Measurements from ENCODE around the gene CRYBG2.

CRYBG2 gene

DNA sequence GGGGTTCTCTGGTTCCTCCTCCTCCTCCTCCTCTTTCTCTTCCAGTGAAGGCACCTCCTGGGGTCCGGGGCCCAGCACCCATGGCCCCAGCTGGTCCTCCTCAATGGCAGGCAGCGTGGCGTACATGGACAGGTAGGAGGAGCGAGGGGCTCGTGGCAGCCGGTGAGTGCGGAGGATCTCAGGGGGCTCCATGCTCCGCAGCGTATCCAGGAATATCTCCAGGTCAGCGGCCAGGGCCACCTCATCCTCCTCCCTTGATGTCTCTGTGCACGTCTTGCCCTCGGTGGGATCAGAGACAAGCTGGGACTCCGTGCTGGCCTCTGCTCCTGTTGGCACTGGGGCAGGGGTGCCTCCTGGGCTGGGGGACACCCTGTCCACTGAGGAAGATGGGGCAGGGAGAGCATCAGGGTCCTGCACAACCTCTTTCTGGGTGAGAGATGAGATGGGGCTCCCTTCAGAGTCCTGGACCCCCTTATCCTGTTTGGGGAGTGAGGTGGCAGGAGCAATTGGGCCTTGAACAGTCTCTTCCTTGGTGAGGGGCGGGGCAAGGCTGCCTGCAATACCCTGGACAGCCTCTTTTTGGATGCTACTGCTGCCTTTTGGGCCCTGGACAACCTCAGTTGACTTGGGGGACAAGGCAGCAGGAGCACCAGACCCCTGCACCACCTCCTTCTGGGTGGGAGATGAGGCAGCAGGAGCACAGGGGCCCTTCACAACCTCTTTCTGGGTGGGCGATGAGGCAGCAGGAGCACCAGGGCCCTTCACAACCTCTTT lies 9.6 kb downstream of the CRYBG2 start:
- TF ChIP-seq, protein P1, sequence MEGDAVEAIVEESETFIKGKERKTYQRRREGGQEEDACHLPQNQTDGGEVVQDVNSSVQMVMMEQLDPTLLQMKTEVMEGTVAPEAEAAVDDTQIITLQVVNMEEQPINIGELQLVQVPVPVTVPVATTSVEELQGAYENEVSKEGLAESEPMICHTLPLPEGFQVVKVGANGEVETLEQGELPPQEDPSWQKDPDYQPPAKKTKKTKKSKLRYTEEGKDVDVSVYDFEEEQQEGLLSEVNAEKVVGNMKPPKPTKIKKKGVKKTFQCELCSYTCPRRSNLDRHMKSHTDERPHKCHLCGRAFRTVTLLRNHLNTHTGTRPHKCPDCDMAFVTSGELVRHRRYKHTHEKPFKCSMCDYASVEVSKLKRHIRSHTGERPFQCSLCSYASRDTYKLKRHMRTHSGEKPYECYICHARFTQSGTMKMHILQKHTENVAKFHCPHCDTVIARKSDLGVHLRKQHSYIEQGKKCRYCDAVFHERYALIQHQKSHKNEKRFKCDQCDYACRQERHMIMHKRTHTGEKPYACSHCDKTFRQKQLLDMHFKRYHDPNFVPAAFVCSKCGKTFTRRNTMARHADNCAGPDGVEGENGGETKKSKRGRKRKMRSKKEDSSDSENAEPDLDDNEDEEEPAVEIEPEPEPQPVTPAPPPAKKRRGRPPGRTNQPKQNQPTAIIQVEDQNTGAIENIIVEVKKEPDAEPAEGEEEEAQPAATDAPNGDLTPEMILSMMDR (IDR thresholded peaks at IDR 0.05; ENCODE audit: low read depth, low read length, missing control alignments): no peak

DNA sequence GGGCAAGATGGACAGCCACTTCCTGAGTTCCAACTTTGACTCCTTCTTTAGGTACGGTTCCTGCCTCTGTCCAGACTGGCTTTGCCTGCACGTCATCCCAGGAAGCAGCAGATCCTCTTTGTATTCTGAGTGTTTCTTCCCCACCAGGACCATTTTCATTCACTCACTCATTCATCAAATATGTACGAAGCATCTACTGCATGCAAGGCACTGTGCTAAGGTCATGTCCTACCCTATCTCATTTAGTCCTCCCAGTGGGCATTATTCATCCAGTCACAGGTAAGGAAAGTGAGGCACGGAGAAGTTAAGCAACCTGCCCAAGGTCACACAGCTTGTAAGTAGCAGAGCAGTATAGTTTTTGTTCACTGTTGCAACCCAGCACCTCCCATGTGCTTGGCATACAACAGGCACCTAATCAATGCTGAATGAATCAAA lies 13.9 kb downstream of the CRYBG2 start:
- no peak for DNase-seq
- no peak overlapping the region for H3K4me3 ChIP-seq (ENCODE audit: low read depth, low read length)
- H3K27me3 ChIP-seq (replicated peaks): no peaks in the 10 kb centered on the region
- no peaks in the 10 kb centered on the region for H3K36me3 ChIP-seq (replicated peaks)
- H3K27ac ChIP-seq: no peak overlapping the region
- TF ChIP-seq, protein P1 (IDR thresholded peaks at IDR 0.05; ENCODE audit: low read depth, low read length, missing control alignments): no peak
- in situ Hi-C loops (cut with HindIII; ENCODE audit: low pct_ligation_motif_present, low sequenced_read_pairs): no loop called here

More for the DNA sequence above, 9.6 kb downstream of the CRYBG2 start:
- H3K36me3 ChIP-seq (replicated peaks): no peaks in the 10 kb centered on the region
- H3K4me3 ChIP-seq (ENCODE audit: low read depth, low read length): no peak overlapping the region
- H3K27me3 ChIP-seq (replicated peaks): no peaks in the 10 kb centered on the region
- no peak for DNase-seq
- H3K27ac ChIP-seq: no peak overlapping the region
- in situ Hi-C loops (cut with HindIII; ENCODE audit: low pct_ligation_motif_present, low sequenced_read_pairs): no loop called here

DNA sequence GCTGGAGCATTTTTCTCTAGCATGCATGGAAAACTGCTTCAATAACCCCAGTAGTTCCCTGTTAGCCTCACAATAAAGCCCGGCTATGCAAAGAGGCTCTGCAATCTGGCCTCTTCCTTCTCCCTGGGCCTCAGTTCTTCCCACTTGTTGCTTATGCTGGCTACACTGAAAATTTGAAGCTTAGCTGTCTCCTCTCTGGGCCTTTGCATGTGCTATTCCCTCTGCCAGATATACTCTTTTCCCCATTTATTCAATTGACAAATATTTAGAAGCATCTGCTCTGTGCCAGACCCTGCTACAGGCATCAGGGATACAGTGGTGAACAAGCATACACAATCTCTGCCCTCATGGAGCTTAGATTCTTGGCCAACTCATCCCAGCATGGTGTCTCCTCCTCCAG lies 15.3 kb downstream of the CRYBG2 start:
- no peak overlapping the region for H3K27ac ChIP-seq

DNA sequence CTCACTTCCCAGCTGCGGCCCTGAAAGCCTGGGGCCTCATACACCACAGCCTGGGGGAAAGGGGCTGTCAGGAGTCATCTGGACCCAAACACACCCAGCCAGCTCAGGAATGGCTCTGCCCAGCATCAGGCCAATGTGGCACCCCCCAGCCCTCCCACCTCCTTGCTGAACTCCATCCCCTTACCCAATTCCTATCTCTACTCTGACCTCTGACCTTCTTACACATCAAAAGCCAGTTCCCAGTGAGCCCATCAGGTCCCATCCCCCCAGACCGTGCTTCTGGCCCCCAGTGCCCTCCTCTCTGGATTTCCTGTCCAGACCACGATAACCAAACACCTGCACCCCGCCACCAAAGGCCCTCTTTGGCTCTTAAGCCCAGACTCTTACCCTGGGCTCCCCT lies 16.3 kb downstream of the CRYBG2 start:
- no peak overlapping the region for H3K27ac ChIP-seq
- no peak overlapping the region for H3K4me3 ChIP-seq (ENCODE audit: low read depth, low read length)
- no peak for DNase-seq
- H3K27me3 ChIP-seq (replicated peaks): no peaks in the 10 kb centered on the region
- in situ Hi-C loops (cut with HindIII; ENCODE audit: low pct_ligation_motif_present, low sequenced_read_pairs): no loop called here
- TF ChIP-seq, protein P1 (IDR thresholded peaks at IDR 0.05; ENCODE audit: low read depth, low read length, missing control alignments): no peak
- no peaks in the 10 kb centered on the region for H3K36me3 ChIP-seq (replicated peaks)

More for the DNA sequence above, 15.3 kb downstream of the CRYBG2 start:
- Histone ChIP-seq H3K4me3 (ENCODE audit: low read depth, low read length) (no peak overlapping the region), H3K27me3 (replicated peaks) (no peaks in the 10 kb centered on the region), H3K36me3 (replicated peaks) (no peaks in the 10 kb centered on the region)
- DNase-seq: no peak
- TF ChIP-seq, protein P1 (IDR thresholded peaks at IDR 0.05; ENCODE audit: low read depth, low read length, missing control alignments): no peak
- in situ Hi-C loops (cut with HindIII; ENCODE audit: low pct_ligation_motif_present, low sequenced_read_pairs): no loop called here

DNA sequence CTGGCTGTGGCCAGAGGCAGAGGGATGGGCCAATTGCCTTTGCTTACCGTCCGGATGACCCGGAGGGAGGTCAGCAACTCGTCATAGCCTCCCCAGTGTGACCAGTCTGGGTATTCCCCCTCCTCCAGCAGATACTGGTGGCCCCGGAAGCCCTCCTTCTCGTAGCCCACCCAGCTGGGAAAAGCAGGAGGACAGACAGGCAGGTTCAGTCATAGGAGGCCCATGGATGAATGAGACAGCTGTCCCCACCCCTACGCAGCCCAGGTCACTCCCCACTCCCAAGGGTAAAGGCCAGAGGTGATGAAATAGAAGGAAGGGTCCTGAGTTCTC lies 16.8 kb downstream of the CRYBG2 start:
- no peaks in the 10 kb centered on the region for H3K36me3 ChIP-seq (replicated peaks)
- no peaks in the 10 kb centered on the region for H3K27me3 ChIP-seq (replicated peaks)
- DNase-seq: no peak
- in situ Hi-C loops (cut with HindIII; ENCODE audit: low pct_ligation_motif_present, low sequenced_read_pairs): no loop called here
- TF ChIP-seq, protein P1 (IDR thresholded peaks at IDR 0.05; ENCODE audit: low read depth, low read length, missing control alignments): no peak
- H3K4me3 ChIP-seq (ENCODE audit: low read depth, low read length): no peak overlapping the region
- H3K27ac ChIP-seq: no peak overlapping the region
